Panc1 (cell line): ENCODE measurements around the gene DNAH3.
"Not testable (repeated sequence)": the region's sequence is repeated elsewhere in the genome, so short reads cannot be mapped to it uniquely, and the experiment has no call there.

ENCODE experiments used
- CTCF ChIP-seq: fragments of 450-650 bp; IDR thresholded peaks from 2 replicates; pipeline ENCODE4 v1.5.1; 2017; ENCODE audit warnings: mild to moderate bottlenecking
- POLR2AphosphoS5 ChIP-seq: IDR thresholded peaks from 2 replicates; pipeline ENCODE4 v1.6.1; 2012; ENCODE audit warnings: mild to moderate bottlenecking, low read depth, low read length, moderate library complexity
- SIN3A ChIP-seq: IDR thresholded peaks from 2 replicates; pipeline ENCODE4 v1.6.1; 2012; ENCODE audit warnings: low read depth, mild to moderate bottlenecking, low read length, moderate library complexity, borderline replicate concordance; ENCODE audit not compliant: insufficient read depth
- TCF7L2 ChIP-seq: IDR thresholded peaks from 2 replicates; pipeline ENCODE4 v1.6.1; 2011; ENCODE audit warnings: mild to moderate bottlenecking, low read depth, low read length, inconsistent platforms

GRCh38 chr16:21063314-21063713, 87.3 kb downstream of the DNAH3 start:
- TF ChIP-seq CTCF, SIN3A, TCF7L2, POLR2AphosphoS5: not testable (repeated sequence)
